GM11168 (cell line): ENCODE results near the gene THUMPD2.
"Not testable (repeated sequence)": the region's sequence is repeated elsewhere in the genome, so short reads cannot be mapped to it uniquely, and the experiment has no call there.

Experiments
- in situ Hi-C: fragments of 300-500 bp; cut with MboI; formaldehyde crosslinking; loops from one replicate; pipeline ENCODE4 v1.12.0; 2022; ENCODE audit warnings: low sequenced_read_pairs; ENCODE audit not compliant: unreplicated experiment

The THUMPD2 gene

DNA sequence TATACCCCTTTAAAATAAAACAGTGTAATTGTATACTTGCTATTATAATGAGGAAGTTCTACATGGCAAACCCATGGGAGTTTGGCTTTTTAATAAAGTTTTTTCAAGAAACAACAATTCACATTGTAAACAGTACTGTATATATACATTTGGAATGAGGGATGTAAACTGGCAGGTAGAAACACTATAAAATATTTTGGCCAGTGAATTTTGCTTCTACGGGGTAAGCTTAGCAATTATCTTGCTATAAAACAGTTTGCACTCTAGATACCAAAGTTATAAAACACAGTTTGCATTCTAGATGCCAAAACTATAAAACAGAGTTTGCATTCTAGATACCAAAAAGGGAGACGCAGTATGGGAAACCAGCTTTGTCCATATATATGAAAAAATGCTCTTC lies 16.6 kb downstream of the THUMPD2 start:
- in situ Hi-C loops, result no loop called here

GRCh38 chr2:39757156-39757555 lies 21.9 kb downstream of the THUMPD2 start:
- in situ Hi-C loops, result no loop called here

GRCh38 chr2:39755466-39755865 lies 23.6 kb downstream of the THUMPD2 start:
- in situ Hi-C loops, result no loop called here

GRCh38 chr2:39743269-39743776 lies 35.7 kb downstream of the THUMPD2 start:
- in situ Hi-C loops, result no loop called here

GRCh38 chr2:39741871-39742270 lies 37.2 kb downstream of the THUMPD2 start:
- in situ Hi-C loops, result no loop called here

DNA sequence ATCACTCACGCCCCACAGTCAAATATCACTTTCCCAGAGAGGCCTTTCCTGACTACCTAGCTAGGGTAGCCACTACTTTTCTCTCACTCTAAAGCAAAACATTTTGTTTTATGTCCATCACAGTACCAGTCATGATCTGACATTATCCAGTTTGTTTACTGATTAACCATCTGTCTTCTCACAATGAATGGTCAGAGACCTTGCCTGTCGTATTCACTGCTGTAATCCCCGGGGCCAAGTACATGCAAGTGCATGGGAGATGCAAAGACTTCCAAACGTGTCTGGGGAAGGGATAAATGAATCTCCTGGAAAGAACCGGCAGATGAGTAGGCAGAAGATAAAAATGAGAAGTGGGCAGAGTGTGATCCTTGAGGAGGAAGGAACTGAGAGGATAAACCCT lies 39.7 kb downstream of the THUMPD2 start:
- in situ Hi-C loops, result no loop called here

DNA sequence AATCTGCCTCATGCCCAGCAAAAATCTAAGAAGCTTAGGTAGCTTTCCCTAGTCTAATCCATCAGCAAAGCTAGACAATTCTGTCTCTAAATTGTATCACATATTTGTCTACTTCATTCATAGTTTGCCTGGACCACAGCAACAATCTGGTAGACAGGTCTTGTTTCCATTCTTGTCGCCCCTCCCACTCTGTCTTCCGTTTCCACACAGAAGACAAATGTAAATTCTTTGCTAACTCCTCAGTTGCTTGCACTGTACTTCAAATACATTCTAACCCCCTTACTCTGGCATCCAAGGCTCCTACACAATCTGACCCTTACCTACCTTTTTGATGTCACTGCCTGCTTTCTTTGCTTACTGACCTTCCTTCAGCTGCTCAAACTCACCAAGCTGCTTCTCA lies 40.1 kb downstream of the THUMPD2 start:
- in situ Hi-C loops, result no loop called here

- in situ Hi-C loops, result no loop called here
These were observed 41.4 kb downstream of the THUMPD2 start for GRCh38 chr2:39737661-39738060.

DNA sequence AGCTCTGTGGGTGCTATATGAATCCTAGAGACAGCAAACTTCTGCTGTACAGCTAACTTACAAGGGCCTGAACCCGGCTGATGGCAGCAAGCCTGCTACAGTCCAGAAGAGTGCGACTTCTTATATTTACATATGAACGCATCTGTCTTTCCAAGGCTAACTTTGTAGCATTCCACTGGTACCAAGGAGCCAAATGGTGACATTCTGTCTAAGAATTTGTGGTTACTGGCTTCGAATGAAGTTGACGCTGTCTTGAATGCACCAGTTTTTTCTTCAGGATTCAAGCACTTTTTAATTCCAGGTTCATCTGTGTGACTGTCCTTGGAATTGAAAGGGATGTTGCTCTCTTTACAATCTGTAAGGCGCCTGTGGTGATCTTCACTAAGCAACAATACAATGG lies 42.4 kb downstream of the THUMPD2 start:
- in situ Hi-C loops, result no loop called here

- in situ Hi-C loops, result no loop called here
These were observed 43.4 kb downstream of the THUMPD2 start for GRCh38 chr2:39735648-39736047.

GRCh38 chr2:39734445-39734844 lies 44.6 kb downstream of the THUMPD2 start:
- in situ Hi-C loops, result no loop called here

DNA sequence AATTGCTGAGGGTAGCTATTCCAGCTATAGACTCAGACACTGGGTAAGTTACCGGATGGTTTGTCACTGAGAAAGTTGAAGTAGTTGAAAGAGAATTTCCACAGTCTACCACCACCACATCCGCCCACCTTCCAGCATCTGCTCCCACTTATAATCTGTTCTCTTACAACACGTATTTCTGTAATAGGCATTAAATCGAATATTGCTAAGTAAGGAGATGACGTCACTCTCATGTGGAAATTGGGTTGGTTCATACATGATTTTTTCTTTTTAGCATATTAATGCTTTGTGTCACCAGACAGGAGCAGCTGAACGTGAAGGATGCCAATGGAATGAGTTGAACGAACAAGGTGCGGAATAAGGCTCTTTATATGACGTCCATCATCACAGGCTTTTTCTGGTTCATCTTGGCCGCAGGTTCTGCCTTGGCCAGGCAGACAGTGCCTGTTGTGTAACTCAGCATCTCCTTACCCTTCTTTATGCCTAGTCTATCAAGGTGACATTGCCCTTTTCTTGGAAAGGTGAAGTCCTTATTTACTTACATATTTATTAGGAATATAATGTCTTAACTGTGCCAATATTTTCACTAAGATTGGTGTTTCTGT lies 45.9 kb downstream of the THUMPD2 start:
- in situ Hi-C loops, result no loop called here

- in situ Hi-C loops, result no loop called here
These were observed 46.6 kb downstream of the THUMPD2 start for GRCh38 chr2:39732482-39732881.

GRCh38 chr2:39731546-39731945 lies 47.5 kb downstream of the THUMPD2 start:
- in situ Hi-C loops, result no loop called here

- in situ Hi-C loops, result no loop called here
These were observed 48.3 kb downstream of the THUMPD2 start for GRCh38 chr2:39730685-39731302.

DNA sequence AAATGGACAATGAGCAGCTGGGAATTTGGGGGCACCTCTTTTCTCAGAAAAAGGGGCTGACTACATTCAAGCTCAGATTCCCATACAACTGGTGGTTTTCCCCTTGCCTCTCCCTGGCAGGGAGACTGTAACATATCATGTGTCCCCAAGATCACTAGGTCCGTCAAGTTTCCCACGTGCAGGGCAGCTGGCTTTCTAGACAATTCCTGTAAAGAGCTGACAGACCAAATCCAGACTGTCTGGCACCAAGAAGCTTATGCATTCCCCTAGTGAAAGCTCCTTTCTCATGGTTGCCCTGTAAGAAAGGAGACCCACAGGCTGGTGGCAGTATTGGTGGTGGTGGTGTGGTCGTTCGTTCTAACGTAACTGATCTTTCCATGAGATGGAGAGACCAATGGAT lies 48.8 kb downstream of the THUMPD2 start:
- in situ Hi-C loops, result no loop called here

- in situ Hi-C loops, result no loop called here
These were observed 50.1 kb downstream of the THUMPD2 start for GRCh38 chr2:39728941-39729351.

- in situ Hi-C loops, result not testable (repeated sequence)
These were observed 51.0 kb downstream of the THUMPD2 start for GRCh38 chr2:39728085-39728484.

DNA sequence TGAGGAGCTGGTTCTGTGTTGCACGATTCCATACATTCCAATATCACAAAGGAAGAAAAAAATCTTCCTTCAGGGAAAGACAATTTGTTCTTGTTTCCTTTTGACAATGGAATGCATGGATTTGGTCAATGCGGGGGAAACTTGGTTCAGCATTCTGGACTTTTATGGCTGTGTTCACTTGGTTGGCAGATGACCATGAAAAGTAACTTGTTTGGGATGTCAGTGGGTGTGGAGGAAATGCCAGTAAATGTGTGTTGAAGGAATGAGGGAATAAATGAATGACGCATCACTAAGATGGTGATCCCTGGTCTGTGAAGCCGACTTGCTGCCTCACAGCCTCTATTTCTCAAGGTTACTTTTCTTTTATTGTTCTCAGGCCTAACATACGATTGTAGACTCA lies 53.7 kb downstream of the THUMPD2 start:
- in situ Hi-C loops, result no loop called here

- in situ Hi-C loops, result loop anchor here (25.0 kb wide), 1 partner anchor 362 kb away; no protein-coding TSS in a partner anchor
These were observed 54.3 kb downstream of the THUMPD2 start for GRCh38 chr2:39724828-39725144.

DNA sequence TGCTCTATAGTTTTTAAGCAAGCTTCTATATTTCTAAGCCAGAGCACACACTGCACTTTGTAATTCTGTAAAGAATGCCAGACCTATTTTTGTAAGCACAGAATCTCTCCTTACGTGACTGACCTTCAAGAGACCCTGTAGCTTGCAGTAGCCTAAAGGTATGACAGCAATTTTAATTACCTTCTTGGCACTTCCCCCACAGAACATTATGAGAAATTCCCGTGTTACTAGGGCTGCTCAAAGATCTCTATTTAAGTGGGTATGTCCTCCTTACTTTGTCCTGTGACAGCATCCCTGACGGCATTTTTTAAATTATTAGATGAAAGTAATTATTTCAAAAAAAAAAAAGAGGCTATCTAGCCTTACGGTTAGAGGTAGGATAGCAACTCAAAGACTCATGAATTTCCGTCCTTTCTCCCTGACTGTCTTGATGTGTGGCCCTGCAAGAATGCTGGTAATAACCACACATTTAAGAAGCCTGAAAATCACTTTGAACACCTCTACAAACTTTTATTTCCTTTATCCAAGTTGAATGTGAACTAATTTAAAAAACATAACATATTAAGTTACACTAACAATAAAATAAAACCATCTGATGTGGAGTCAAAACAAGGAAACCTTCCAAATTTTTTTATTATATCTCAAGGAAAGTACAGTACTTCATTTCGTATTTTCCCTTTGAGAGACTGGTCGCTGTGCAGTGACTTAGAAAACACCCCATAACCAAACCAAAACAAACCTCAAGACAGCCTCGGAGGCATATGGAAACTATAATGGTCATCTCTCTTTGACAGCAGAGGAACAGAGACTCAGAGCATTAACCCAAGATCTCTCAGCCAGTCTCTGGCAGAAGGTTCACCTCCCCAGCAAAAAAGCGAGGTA lies 54.9 kb downstream of the THUMPD2 start:
- in situ Hi-C loops, result loop anchor here (25.0 kb wide), 1 partner anchor 362 kb away; no protein-coding TSS in a partner anchor
